AG04449 (cell line): ENCODE data around the gene RPS18.
A peak's percentile ranks its signal among the peaks of the same experiment; 100 is the strongest.

Source experiments
- CTCF ChIA-PET: fragments of 350-600 bp; formaldehyde crosslinking; extraction: SDS; loops from one replicate; lab custom pipeline; 2021; ENCODE audit warnings: antibody characterized with exemption; lab: Yijun Ruan, JAX
- POLR2A ChIA-PET: fragments of 400-600, 350-600 bp; formaldehyde crosslinking; extraction: SDS; loops from one replicate; lab custom pipeline; 2020; ENCODE audit warnings: antibody characterized with exemption, inconsistent platforms; lab: Yijun Ruan, JAX
- DNase-seq: peaks from one replicate; pipeline ENCODE4 v3.0.0-alpha.2; 2010; ENCODE audit warnings: low read depth, low spot score
- H3K4me3 ChIP-seq: 2 replicates; pipeline ENCODE4 v1.5.1; 2011; ENCODE audit warnings: low read depth, mild to moderate bottlenecking, control low read depth, low read length
- CTCF ChIP-seq: IDR thresholded peaks from one replicate; pipeline ENCODE4 v1.5.1; 2011; ENCODE audit warnings: mild to moderate bottlenecking, moderate library complexity, low read length, control low read depth, inconsistent platforms; ENCODE audit not compliant: insufficient read depth; ENCODE audit errors: missing control alignments

RPS18 gene

DNA sequence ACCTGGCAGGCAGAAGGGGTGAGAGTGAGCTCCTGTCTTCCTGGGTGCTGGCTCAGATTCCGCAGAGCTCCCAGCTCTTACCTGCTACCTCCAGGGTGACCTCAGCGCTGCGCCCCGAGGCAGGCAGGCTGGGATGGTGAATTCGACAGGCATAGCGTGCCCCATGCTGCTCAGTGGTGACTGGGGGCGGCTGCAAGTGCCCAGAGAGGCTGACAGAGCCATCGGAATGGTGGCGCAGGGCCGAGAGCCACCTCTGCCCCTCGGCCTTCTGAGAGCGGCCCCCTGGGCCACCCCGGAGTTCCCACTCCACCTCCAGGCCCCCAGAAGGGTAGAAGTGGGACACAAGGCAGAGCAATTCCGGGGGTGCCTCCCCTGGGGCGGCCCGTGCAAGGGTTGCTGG lies 32.3 kb downstream of the RPS18 start:
- ChIA-PET POLR2A (no interaction called here), CTCF (no interaction called here)
- DNase-seq, result no peak
- no peak for TF ChIP-seq CTCF
- H3K4me3 ChIP-seq, result no peak overlapping the region

DNA sequence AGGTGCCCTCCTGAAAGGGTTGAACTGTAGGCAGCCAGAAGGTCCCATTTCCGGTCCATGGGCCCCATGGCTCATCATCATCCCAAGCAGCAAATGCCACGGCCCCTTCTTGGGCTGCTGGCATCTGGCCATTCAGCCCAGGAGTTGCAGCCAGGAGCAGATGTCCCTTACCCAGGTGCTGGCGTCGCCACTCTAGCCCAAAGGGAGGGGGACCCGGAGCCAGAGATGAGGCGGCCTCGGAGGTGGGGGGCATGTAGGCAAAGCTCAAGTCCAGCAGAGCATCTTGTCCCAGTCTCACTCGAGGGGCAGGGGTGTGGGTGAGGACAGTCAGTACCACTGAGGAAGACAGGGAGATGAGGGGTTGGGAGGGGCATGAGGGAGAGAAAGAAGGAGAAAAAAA lies 33.2 kb downstream of the RPS18 start:
- POLR2A ChIA-PET, result no interaction called here
- no peak for TF ChIP-seq CTCF
- CTCF ChIA-PET, result no interaction called here
- no peak overlapping the region for H3K4me3 ChIP-seq
- no peak for DNase-seq

DNA sequence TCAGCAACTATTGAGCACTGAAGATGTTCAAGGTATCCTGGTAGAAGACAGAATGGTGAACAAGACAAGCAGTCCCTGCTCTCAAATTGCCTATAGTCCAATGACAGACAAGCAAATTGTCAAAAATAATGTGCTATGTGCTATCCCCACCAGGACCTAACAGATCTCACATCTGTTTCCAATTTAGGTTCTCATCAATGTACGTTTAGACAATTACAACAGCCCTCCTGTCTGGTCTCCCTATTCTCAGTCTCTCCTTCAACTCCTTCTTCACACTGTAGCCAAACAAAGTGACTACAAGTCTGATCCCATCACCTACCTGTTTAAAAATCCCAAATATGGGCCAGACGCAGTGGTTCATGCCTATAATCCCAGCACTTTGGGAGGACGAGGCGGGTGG lies 34.5 kb downstream of the RPS18 start:
- no peak for DNase-seq
- H3K4me3 ChIP-seq, result no peak overlapping the region
- POLR2A ChIA-PET, result no interaction called here
- CTCF ChIA-PET, result interaction anchor here (1.2 to 1.7 kb wide), 2 partner anchors 9 to 16 kb away, joined by 3 to 5 read pairs; no protein-coding TSS in a partner anchor
- TF ChIP-seq CTCF, result no peak

GRCh38 chr6:33312361-33313104 lies 40.7 kb downstream of the RPS18 start:
- ChIA-PET POLR2A (interaction anchor here (2.0 to 2.5 kb wide), 2 partner anchors 13 to 23 kb away, joined by 10 to 13 read pairs; partner anchors contain the start of genes PFDN6, RGL2 and WDR46), CTCF (interaction anchor here (1.4 to 4.2 kb wide), 4 partner anchors 11 to 78 kb away, joined by 4 to 37 read pairs (median 13); partner anchors contain the start of gene RGL2)
- TF ChIP-seq CTCF, result no peak
- DNase-seq, result no peak
- H3K4me3 ChIP-seq, result peak overlapping the region; percentile 96

DNA sequence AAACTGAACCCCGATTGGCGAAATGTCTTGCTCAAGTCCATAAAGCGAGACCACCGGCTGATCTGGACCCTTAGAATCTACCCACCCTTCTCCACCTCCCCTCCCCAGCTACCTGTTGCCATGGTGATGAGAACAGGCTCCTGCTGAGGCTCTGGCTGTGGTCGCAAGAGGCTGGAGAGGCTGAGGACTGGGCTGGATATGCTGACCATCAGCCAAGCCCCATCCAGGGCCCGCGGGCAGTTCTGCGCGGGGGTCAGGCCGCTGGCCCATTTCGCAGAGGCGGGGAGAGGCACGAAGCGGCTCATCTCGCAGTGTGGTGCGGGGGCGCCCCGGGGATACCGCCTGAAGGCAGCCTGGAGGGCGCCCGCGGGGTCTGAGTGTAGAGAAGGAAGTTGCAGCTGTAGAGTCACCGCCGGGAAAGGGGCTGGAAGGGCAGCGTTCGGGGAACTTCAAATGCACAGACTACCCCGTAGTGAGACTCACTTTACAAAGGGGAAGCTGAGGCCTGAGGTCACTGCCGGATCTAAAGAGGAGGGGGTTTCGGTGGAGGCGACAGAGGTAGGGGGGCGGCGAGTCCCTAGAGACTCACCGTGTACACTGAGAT lies 41.3 kb downstream of the RPS18 start:
- peak overlapping the region; percentile 96 for H3K4me3 ChIP-seq
- ChIA-PET POLR2A (interaction anchor here (1.0 to 2.5 kb wide), 2 partner anchors 14 to 24 kb away, joined by 5 to 10 read pairs; partner anchors contain the start of genes PFDN6, RGL2 and WDR46), CTCF (interaction anchor here (3.2 to 4.2 kb wide), 3 partner anchors 11 to 77 kb away, joined by 7 to 37 read pairs (median 19); partner anchors contain the start of gene RGL2)
- DNase-seq, result no peak
- no peak for TF ChIP-seq CTCF
